Calu3 (cell line): ENCODE data around the gene CTDSPL2. TPM values are rescaled to one million over a fixed set of nuclear protein-coding genes. Genes with fewer than 3 reads are reported as not detected.

Experiments used
- BruUV-seq: library from RNA; stranded (reverse); fragments of 400-500 nt; replicated peaks from 2 replicates; lab custom pipeline; 2021; lab: Mats Ljungman, UMichigan
- CTCF ChIA-PET: fragments of 300-600 bp; sonication (Branson Sonifier 250); formaldehyde crosslinking; loops from one replicate; lab custom pipeline; 2022; ENCODE audit warnings: antibody characterized with exemption; lab: Charles Lee
- DNase-seq: peaks from one replicate; pipeline ENCODE4 v3.0.0; 2022
- H3K27ac Mint-ChIP-seq: one replicate; pipeline ENCODE4 v1.8.0; 2022; ENCODE audit warnings: mixed read lengths; ENCODE audit not compliant: unreplicated experiment
- H3K27me3 Mint-ChIP-seq: one replicate; pipeline ENCODE4 v1.8.0; 2022; ENCODE audit warnings: mixed read lengths; ENCODE audit not compliant: unreplicated experiment
- H3K36me3 Mint-ChIP-seq: one replicate; pipeline ENCODE4 v1.8.0; 2022; ENCODE audit warnings: mild to moderate bottlenecking, moderate library complexity, mixed read lengths; ENCODE audit not compliant: insufficient read depth, unreplicated experiment
- H3K4me1 Mint-ChIP-seq: one replicate; pipeline ENCODE4 v1.8.0; 2022; ENCODE audit warnings: mild to moderate bottlenecking, low read depth, mixed read lengths; ENCODE audit not compliant: unreplicated experiment
- H3K4me3 Mint-ChIP-seq: one replicate; pipeline ENCODE4 v1.8.0; 2022; ENCODE audit warnings: mild to moderate bottlenecking, low read depth, moderate library complexity, mixed read lengths; ENCODE audit not compliant: unreplicated experiment
- H3K9me3 Mint-ChIP-seq: one replicate; pipeline ENCODE4 v1.8.0; 2022; ENCODE audit warnings: low read depth, mixed read lengths; ENCODE audit not compliant: unreplicated experiment
- CTCF ChIP-seq: fragments of 200-600 bp; IDR thresholded peaks from one replicate; pipeline ENCODE4 v1.8.0; 2022; ENCODE audit warnings: antibody characterized with exemption; ENCODE audit not compliant: unreplicated experiment
- intact Hi-C: fragments of 100-400 bp; cut with micrococcal nuclease; formaldehyde crosslinking; loops from one replicate; pipeline ENCODE4 v1.10.0; 2022; ENCODE audit not compliant: unreplicated experiment
- total RNA-seq: library from RNA; stranded (reverse); gene quantifications from 2 replicates; pipeline ENCODE4 v1.2.3, GENCODE V29; 2022

The CTDSPL2 gene
- total RNA-seq, 1 experiment from 2014 or later = 38.0 TPM

GRCh38 chr15:44435893-44436667 is 8.7 kb downstream of the CTDSPL2 start:
- intact Hi-C loops = no loop called here
- TF ChIP-seq CTCF = no peak
- Mint-ChIP-seq H3K9me3 (no peaks in the 10 kb centered on the region), H3K27me3 (no peaks in the 10 kb centered on the region), H3K27ac (no peak overlapping the region), H3K36me3 (peaks cover 5% of the 10 kb centered on the region), H3K4me1 (no peaks in the 10 kb centered on the region), H3K4me3 (no peak overlapping the region)
- no peak for DNase-seq
- CTCF ChIA-PET = no interaction called here
- no TSS peak for BruUV-seq

GRCh38 chr15:44438402-44438801 is 11.0 kb downstream of the CTDSPL2 start:
- BruUV-seq = no TSS peak
- Mint-ChIP-seq H3K27ac (no peak overlapping the region), H3K4me1 (no peaks in the 10 kb centered on the region), H3K27me3 (no peaks in the 10 kb centered on the region), H3K9me3 (no peaks in the 10 kb centered on the region), H3K4me3 (no peak overlapping the region), H3K36me3 (no peaks in the 10 kb centered on the region)
- intact Hi-C loops = no loop called here
- no peak for DNase-seq
- CTCF ChIA-PET = interaction anchor here (0.6 kb wide), 1 partner anchor 392 kb away, joined by 3 read pairs; no protein-coding TSS in a partner anchor
- TF ChIP-seq CTCF = no peak

- Mint-ChIP-seq H3K4me1 (no peaks in the 10 kb centered on the region), H3K9me3 (no peaks in the 10 kb centered on the region), H3K36me3 (no peaks in the 10 kb centered on the region), H3K27ac (no peak overlapping the region), H3K4me3 (no peak overlapping the region), H3K27me3 (no peaks in the 10 kb centered on the region)
- no TSS peak for BruUV-seq
- no peak for TF ChIP-seq CTCF
- CTCF ChIA-PET = no interaction called here
- DNase-seq = no peak
- intact Hi-C loops = no loop called here
These were observed 13.7 kb downstream of the CTDSPL2 start for GRCh38 chr15:44441095-44441501.

- DNase-seq = no peak
- H3K4me1 Mint-ChIP-seq = no peaks in the 10 kb centered on the region
- BruUV-seq = no TSS peak
- no peak overlapping the region for H3K4me3 Mint-ChIP-seq
- CTCF ChIA-PET = no interaction called here
- intact Hi-C loops = no loop called here
- no peaks in the 10 kb centered on the region for H3K36me3 Mint-ChIP-seq
- TF ChIP-seq CTCF = no peak
- no peaks in the 10 kb centered on the region for H3K9me3 Mint-ChIP-seq
- H3K27ac Mint-ChIP-seq = no peak overlapping the region
- no peaks in the 10 kb centered on the region for H3K27me3 Mint-ChIP-seq
These were observed 16.1 kb downstream of the CTDSPL2 start for GRCh38 chr15:44443515-44443914.
